GM21723 (cell line): Measurements from ENCODE around the gene COMMD1.
"Not testable (repeated sequence)": the region's sequence is repeated elsewhere in the genome, so short reads cannot be mapped to it uniquely, and the experiment has no call there.

Source experiments
- ATAC-seq: cut with Tn5 transposase; IDR thresholded peaks from one replicate; pipeline ENCODE4 v1.9.1; 2021; ENCODE audit warnings: mild to moderate bottlenecking, moderate library complexity; ENCODE audit not compliant: unreplicated experiment

Gene COMMD1

DNA sequence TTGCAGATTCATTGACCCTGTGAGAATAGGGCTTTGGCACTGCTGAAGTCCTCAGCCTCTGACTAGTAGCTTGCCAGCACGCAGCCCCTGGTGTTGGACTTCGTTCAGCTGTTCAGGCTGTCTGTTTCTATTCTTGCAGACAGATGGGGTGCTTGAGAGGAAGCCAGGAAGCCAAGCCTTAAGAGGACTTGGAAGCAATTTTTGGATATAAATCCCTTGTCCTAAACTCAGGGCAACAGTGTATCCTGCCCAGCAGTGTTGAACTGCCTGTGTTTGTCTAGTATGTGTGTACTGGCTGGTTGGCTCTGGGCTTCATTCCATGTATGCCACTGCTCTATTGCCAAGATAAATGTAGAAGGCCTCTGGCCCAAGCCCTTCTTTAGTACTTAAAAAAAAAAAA lies 108.6 kb downstream of the COMMD1 start:
- ATAC-seq = no peak

GRCh38 chr2:62016957-62017356 lies 111.5 kb downstream of the COMMD1 start:
- ATAC-seq = no peak

- no peak for ATAC-seq
Observed at GRCh38 chr2:62029910-62030309, 124.4 kb downstream of the COMMD1 start.

DNA sequence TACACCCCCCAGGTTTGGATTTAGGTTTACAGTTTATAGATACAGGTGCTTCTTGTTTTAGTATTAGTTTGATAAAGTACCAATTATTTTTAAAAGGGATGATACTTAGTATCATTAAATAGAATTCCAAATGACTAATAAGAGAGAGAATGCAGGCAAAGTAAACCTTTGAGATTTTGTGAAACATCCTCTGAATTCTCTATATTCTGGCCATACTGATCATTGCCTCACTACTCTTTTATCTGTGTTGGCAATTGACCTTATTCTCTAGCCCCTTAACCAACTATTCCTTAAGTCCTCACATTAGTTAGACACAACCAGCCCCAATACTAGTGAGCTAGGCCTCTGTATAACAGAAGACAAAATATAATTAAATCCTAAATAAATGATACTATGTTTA lies 125.4 kb downstream of the COMMD1 start:
- ATAC-seq = no peak

DNA sequence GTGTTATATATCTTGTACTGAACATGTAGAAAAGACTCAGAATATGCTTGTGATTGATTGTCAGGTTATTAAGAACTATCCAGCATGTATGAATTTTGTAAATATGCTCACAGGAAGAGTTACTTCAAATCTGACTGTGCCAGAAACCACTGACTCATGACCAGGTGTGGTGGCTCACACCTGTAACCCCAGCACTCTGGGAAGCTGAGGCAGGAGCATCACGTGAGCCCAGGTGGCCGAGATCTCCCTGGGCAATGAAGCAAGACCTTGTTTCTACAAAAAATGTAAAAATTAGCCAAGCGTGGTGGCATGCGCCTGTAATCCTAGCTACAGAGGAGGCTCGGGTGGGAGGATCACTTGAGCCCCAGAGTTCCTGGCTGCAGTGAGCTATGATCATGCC lies 126.6 kb downstream of the COMMD1 start:
- ATAC-seq = no peak

DNA sequence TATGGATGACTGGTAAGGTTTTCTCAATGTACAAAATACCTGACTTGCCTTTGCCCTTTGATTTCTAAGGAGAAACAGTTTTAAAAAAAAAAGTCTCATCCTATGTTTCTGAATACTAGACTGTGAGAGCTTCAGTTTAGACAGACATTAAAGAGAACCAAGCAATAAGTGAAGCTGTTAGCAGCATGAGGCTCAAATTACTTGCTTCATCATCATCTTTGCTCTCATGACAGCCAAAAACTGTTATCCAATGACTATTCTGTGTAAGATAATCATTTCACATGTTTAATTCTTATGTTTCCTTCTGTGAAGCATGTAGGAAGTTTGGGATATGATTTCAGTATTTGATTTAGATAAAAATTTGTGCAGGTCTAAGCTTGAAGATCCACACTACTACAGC lies 129.2 kb downstream of the COMMD1 start:
- no peak for ATAC-seq

- no peak for ATAC-seq
Observed at GRCh38 chr2:62036229-62036628, 130.8 kb downstream of the COMMD1 start.

GRCh38 chr2:62036761-62037250 lies 131.3 kb downstream of the COMMD1 start:
- ATAC-seq = no peak

GRCh38 chr2:62038975-62039771 lies 133.7 kb downstream of the COMMD1 start:
- ATAC-seq = peak; percentile 99

DNA sequence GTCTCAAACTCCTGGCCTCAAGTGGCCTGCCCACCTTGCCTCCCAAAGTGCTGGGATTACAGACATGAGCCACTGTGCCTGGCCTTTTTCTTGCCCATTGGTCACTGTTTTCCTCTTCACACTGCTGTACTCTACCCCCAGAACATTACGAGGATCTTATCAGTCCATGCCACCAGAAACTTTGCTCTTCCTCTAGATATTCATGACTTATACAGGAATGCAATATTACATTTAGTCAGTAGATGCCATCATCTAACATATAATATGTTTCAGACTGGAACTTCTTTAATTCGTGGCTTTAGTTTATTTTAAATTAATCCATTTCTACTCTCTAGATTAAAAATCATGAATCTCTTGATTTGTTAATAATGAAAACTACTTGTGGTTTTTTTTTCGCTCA lies 135.5 kb downstream of the COMMD1 start:
- ATAC-seq = no peak

GRCh38 chr2:62041701-62042385 lies 136.4 kb downstream of the COMMD1 start:
- ATAC-seq = not testable (repeated sequence)

DNA sequence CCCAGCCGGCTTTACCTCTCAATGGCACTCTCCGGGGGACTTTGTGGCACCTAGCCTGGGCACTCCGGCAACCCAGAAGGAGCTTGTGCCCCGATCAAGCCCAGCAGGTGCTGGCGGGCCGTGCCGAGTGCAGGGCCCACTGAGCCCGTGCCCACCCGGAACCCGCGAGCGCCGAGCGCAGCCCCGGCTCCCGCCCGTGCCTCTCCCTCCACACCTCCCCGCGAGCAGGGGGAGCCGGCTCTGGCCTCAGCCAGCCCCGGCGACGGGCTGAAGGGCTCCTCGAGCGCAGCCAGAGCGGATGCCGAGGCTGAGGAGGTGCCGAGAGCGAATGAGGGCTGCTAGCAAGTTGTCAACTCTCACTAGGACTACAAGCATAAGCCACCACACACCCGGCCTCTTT lies 136.9 kb downstream of the COMMD1 start:
- no peak for ATAC-seq

DNA sequence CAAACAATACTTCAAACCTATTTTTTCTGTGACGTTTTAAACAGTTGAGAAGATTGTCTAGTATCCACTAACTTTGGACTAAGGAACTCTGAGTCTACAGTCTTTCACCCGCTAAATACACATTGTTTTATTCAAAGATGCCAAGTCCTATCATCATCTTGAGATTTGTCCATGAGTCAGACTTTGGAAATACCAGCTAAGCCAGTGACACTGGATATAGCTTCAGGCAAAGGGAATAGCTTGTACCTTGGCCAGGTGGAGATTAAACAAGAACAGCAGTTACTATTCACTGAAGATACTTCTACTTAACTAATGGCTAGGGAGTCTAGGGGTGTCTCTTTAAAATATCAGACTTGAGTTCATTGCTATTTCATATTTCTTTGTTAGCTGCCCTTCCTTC lies 137.5 kb downstream of the COMMD1 start:
- no peak for ATAC-seq

GRCh38 chr2:62045017-62045543 lies 139.6 kb downstream of the COMMD1 start:
- no peak for ATAC-seq

DNA sequence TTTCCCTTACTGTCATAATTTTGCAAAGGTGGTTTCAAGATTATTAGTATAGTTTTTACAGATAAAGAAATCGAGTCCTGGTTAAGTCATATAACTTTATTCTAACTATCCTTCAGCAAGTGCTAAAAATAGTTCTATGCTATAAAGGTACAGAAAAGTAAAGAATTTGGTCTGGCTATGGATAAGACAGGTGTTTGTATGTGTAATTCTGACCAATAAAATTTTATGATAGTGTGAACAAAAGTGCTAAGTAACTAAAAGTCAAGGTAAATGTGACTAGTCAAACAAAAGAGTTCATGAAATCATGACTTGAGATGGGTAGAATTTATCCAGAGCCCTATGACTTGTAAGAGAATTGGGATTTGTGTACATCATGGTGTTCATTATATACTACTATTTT lies 140.7 kb downstream of the COMMD1 start:
- no peak for ATAC-seq

DNA sequence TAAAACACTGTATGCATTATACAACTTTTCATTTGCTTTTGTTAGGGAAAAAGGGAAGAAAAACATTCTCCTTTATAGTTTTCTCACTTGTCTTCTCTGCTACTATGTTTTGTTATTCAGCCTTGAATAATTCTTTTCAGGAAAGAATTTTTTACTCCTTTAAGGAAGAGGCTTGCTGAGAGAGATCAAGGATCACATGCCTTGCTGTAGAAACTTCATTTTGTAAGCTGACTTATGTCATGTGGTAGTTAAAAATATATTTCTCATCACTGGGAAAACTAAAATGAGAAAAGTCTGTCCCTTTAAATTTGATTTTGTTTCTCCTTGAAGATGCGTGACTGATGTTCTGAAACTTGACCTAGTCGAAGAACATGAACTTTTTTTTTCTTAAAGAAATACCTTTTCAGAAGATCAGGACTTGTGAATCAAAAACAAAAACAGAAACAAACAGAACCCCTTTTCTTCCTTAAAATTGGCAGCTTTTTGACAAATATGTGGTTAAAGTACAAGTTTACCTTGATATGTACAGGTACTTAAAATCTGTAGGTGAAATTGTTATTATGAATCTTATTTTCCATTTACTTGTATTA lies 145.1 kb downstream of the COMMD1 start:
- no peak for ATAC-seq

DNA sequence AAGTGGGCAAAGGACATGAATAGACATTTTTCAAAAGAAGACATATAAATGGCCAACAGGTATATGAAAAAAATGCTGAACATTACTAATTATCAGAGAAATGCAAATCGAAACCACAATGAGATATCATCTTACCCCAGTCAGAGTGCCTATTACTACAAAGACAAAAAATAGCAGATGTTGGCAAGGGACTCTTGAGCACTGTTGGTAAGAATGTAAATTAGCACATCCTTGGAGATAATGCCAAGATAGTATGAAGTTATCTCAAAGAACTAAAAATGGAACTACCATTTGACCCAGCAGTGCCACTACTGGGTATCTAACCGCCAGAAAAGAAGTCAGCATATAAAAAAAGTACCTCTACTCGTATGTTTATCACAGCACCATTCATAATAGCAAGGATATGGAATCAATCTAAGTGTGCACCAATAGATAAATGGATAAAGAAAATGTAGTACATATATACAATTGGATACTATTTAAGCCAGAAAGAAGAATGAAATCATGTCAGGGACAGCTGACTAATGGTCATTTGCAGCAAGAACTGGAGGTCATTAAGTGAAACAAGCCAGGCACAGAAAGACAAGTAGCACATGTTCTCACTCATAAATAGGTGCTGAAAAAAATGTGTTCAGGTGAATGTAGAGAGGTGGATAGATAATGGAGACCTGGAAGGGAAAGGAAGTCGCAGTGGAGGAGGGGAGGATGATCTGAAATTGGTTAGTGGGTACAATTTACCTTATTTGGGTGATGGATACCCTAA lies 148.7 kb downstream of the COMMD1 start:
- ATAC-seq = no peak

DNA sequence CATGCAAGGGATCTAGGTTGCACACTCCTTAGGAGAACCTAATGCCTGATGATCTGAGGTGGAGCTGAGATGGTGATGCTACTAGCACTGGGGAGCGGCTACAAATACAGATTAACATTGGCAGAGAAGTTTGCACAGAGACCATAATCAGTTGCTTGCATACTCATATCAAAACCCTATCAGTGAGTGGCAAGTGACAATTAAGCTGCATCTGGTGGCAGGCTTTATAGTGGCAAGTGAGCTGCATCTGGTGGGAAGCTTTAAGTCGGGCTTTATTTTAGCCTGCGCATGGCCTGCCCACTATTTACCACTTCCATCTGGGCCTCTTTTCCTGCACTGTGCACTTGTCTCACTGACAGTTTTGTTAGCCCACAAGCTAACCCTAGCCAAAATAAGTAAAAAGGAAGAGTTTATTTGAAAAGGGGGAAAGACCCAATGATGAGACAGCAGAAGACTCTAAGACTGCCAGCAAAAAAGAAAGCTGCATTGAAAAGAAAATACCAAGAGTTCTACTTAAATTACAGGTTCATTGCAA lies 149.5 kb downstream of the COMMD1 start:
- ATAC-seq = no peak

- ATAC-seq = no peak
Observed at GRCh38 chr2:62055724-62056336, 150.4 kb downstream of the COMMD1 start.

GRCh38 chr2:62056341-62056740 lies 150.9 kb downstream of the COMMD1 start:
- ATAC-seq = no peak
